Stimulated activated CD8-positive, alpha-beta memory T cell treated with anti-CD3 and anti-CD28 coated beads, Interleukin-15, amount 100 ng/mL, for 1 hour (primary cell): ENCODE measurements around the gene DPH7.
"Not testable (repeated sequence)": the region's sequence is repeated elsewhere in the genome, so short reads cannot be mapped to it uniquely, and the experiment has no call there.

Source experiments
- DNase-seq: peaks from one replicate; pipeline ENCODE4 v3.0.0-alpha.2; 2020; ENCODE audit warnings: low read depth

DPH7 gene

GRCh38 chr9:137580209-137580953 is 1.7 kb upstream of the DPH7 start:
- no peak for DNase-seq

GRCh38 chr9:137579259-137579604 is 507 bp upstream of the DPH7 start:
- DNase-seq: no peak

- DNase-seq: no peak
Measured at GRCh38 chr9:137575716-137576411, 2.9 kb downstream of the DPH7 start.

- no peak for DNase-seq
Measured at GRCh38 chr9:137575364-137575715, 3.4 kb downstream of the DPH7 start.

- DNase-seq: no peak
Measured at GRCh38 chr9:137574192-137574591, 4.5 kb downstream of the DPH7 start.

GRCh38 chr9:137570566-137570965 is 8.2 kb downstream of the DPH7 start:
- DNase-seq: no peak

GRCh38 chr9:137569609-137570203 is 9.0 kb downstream of the DPH7 start:
- no peak for DNase-seq

GRCh38 chr9:137568445-137568844 is 10.3 kb downstream of the DPH7 start:
- not testable (repeated sequence) for DNase-seq

- no peak for DNase-seq
Measured at GRCh38 chr9:137564817-137565411, 13.8 kb downstream of the DPH7 start.

GRCh38 chr9:137564134-137564533 is 14.6 kb downstream of the DPH7 start:
- no peak for DNase-seq

- DNase-seq: no peak
Measured at GRCh38 chr9:137558127-137558526, 20.6 kb downstream of the DPH7 start.

- DNase-seq: no peak
Measured at GRCh38 chr9:137556069-137556838, 22.5 kb downstream of the DPH7 start.

- DNase-seq: no peak
Measured at GRCh38 chr9:137555179-137555578, 23.5 kb downstream of the DPH7 start.

GRCh38 chr9:137554349-137554748 is 24.4 kb downstream of the DPH7 start:
- no peak for DNase-seq

GRCh38 chr9:137553654-137554053 is 25.1 kb downstream of the DPH7 start:
- not testable (repeated sequence) for DNase-seq

- DNase-seq: no peak
Measured at GRCh38 chr9:137552022-137552768, 26.5 kb downstream of the DPH7 start.

- peak; percentile 63 for DNase-seq
Measured at GRCh38 chr9:137551264-137552021, 27.3 kb downstream of the DPH7 start, which contains the start of gene MRPL41. Gene MRPL41 (plus strand): TSS chr9:137551879. CDS start chr9:137552082, 203 bp downstream.

- not testable (repeated sequence) for DNase-seq
Measured at GRCh38 chr9:137550958-137551263, 27.8 kb downstream of the DPH7 start.

GRCh38 chr9:137550231-137550621 is 28.5 kb downstream of the DPH7 start, which contains the start of gene PNPLA7:
Gene PNPLA7 (minus strand): TSS chr9:137550402. CDS start chr9:137550197, 205 bp downstream.
- peak; percentile 21 for DNase-seq

- DNase-seq: no peak
Measured at GRCh38 chr9:137547687-137548543, 30.8 kb downstream of the DPH7 start.
